Ovary (tissue), 9 donors: ENCODE measurements around the gene DNAH11. TPM values are rescaled to one million over a fixed set of nuclear protein-coding genes. Genes with fewer than 3 reads are reported as not detected.

Experiments used
- DNase-seq, 5 donors: peaks; one replicate each; pipeline ENCODE4 v3.0.0-alpha.2; 2019 to 2020
- H3K27ac ChIP-seq, 2 donors: fragments of 200-600 bp; one replicate each; pipeline versions ENCODE4 v1.5.1 to v1.8.0; 2019 to 2022
- H3K27me3 ChIP-seq: fragments of 200-600 bp; one replicate; pipeline ENCODE4 v1.8.0; 2022
- H3K36me3 ChIP-seq: fragments of 200-600 bp; sonication (generic); one replicate; pipeline ENCODE4 v1.5.1; 2019
- H3K4me1 ChIP-seq: one replicate; pipeline ENCODE4 v1.8.1; 2013; ENCODE audit warnings: mild to moderate bottlenecking, moderate library complexity; ENCODE audit not compliant: insufficient read depth
- H3K4me3 ChIP-seq: fragments of 200-600 bp; sonication (generic); one replicate; pipeline ENCODE4 v1.5.1; 2017
- H3K9me3 ChIP-seq, 2 donors: fragments of 200-600 bp in 1 of 2; sonication (generic) in 1 of 2; one replicate each; pipeline versions ENCODE4 v1.5.1 to v1.8.1; 2013 to 2019; ENCODE audit warnings: mild to moderate bottlenecking in 1 of 2, moderate library complexity in 1 of 2
- EP300 ChIP-seq: sonication (generic); formaldehyde crosslinking; IDR thresholded peaks from one replicate; pipeline ENCODE4 v1.6.1; 2017; ENCODE audit warnings: antibody characterized with exemption
- POLR2A ChIP-seq: fragments of 450-650 bp; IDR thresholded peaks from one replicate; pipeline ENCODE4 v1.6.1; 2017; ENCODE audit warnings: antibody characterized with exemption, mild to moderate bottlenecking, moderate library complexity
- WGBS, 3 donors: extraction: QIAGEN DNeasy Blood & Tissue Kit in 1 of 3; methylation state at CpG; one replicate each; pipeline versions ENCODE4 v1.1.5 to v1.1.7; 2013 to 2017; 5-methylcytosine and 5-hydroxymethylcytosine counted together
- intact Hi-C, 4 donors: fragments of 100-400 bp; cut with DNase I; formaldehyde crosslinking; loops; one replicate each; pipeline versions ENCODE4 v1.11.0 to v1.15.1; 2022 to 2023
- polyA plus RNA-seq, 2 donors: library from polyadenylated mRNA; stranded (reverse); fragments of 200-250 nt in 1 of 2; fragments of 350-450 nt in 1 of 2; fragmentation: Illumina TruSeq in 1 of 2; extraction: RNeasy Lipid Tissue Mini Kit (QIAGEN cat#74804) in 1 of 2; gene quantifications; one replicate each; pipeline ENCODE4 v1.2.3, GENCODE V29; 2013 to 2014
- total RNA-seq, 7 donors: library from RNA; depleted of rRNA in 2 of 7; stranded (reverse); fragments of >200 nt in 2 of 7; fragmentation: NEBNext Ultra II Directional in 3 of 7; extraction: Animal tissue kit (Norgen Biotek cat#: 25700) in 3 of 7; gene quantifications; one replicate each; pipeline versions ENCODE4 v1.1.0 to v1.2.4, GENCODE V29; 2016 to 2023
- TF ChIP-seq, protein P1 (sequence below), 3 donors: fragments of 450-650 bp in 2 of 3; fragments of 200-600 bp in 1 of 3; IDR thresholded peaks; one replicate each; pipeline versions ENCODE4 v1.5.1 to v1.8.0; 2016 to 2022; ENCODE audit warnings: antibody characterized with exemption in 3 of 3, mild to moderate bottlenecking in 1 of 3
- donor health status: DM: no; HTN: no; CAD: no; lungs with moderate emphysema.
- donor health status: DM: no; HTN: no; CAD: no.
- donor health status: Bipolar disorder and iron deficiency.
- donor health status: DM: yes; HTN: yes; CAD: no.
- donor health status: DM: no; HTN: no; CAD: no.
- donor health status: DM: yes; HTN: yes; CAD: no.

The DNAH11 gene
- total and polyA plus RNA-seq, 9 donors: 0.05 to 44.3 (median 2.6) TPM

DNA sequence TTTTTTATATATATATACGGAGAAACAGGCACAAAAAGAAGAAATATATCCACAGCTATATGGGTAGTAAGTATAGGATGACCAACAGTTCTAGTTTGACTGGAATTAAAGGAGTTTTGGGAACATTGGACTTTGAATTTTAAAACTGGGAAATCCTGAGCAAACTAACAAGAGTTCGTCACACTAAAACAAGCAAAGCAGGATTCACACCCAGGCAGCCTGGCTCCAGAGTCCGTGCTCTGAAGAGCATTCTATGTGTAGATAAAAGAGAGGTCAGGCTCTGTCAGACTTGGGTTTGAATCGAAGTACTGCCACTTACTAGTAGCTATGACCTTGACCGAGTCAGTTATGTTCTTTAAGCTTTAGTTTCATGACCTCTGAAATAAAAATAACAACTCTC lies 191.0 kb downstream of the DNAH11 start:
- intact Hi-C loops: no loop called here
- no peak for TF ChIP-seq EP300
- TF ChIP-seq, protein P1, sequence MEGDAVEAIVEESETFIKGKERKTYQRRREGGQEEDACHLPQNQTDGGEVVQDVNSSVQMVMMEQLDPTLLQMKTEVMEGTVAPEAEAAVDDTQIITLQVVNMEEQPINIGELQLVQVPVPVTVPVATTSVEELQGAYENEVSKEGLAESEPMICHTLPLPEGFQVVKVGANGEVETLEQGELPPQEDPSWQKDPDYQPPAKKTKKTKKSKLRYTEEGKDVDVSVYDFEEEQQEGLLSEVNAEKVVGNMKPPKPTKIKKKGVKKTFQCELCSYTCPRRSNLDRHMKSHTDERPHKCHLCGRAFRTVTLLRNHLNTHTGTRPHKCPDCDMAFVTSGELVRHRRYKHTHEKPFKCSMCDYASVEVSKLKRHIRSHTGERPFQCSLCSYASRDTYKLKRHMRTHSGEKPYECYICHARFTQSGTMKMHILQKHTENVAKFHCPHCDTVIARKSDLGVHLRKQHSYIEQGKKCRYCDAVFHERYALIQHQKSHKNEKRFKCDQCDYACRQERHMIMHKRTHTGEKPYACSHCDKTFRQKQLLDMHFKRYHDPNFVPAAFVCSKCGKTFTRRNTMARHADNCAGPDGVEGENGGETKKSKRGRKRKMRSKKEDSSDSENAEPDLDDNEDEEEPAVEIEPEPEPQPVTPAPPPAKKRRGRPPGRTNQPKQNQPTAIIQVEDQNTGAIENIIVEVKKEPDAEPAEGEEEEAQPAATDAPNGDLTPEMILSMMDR (IDR thresholded peaks at IDR 0.05): no peak
- no peak for TF ChIP-seq POLR2A
- no peak overlapping the region for H3K27ac ChIP-seq

DNA sequence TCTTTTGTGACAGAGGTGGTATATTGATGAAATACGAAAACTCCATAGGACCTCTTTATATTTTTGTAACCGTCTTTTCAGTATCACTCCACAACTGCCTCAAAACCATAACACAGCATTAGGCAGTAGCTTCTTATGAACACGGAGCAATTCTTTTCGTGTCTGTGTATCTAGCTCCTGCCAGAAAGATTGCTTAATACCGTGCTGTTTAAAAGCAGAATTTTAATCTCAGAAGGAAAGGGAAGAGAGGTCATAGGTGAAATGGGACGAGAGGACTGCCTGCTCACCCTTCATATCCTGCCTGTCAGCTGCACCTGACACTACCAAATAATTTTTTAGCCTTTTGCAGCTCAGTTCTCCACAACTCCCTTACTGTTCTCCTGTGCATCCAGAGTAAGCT lies 200.7 kb downstream of the DNAH11 start:
- intact Hi-C loops: no loop called here
- TF ChIP-seq POLR2A: no peak
- TF ChIP-seq, protein P1 (IDR thresholded peaks at IDR 0.05): no peak
- TF ChIP-seq EP300: no peak
- no peak overlapping the region for H3K4me3 ChIP-seq
- no peak overlapping the region for H3K27ac ChIP-seq
- DNase-seq: no peak
- no peaks in the 10 kb centered on the region for H3K9me3 ChIP-seq
- H3K36me3 ChIP-seq: no peaks in the 10 kb centered on the region
- H3K4me1 ChIP-seq: no peaks in the 10 kb centered on the region
- H3K27me3 ChIP-seq: no peaks in the 10 kb centered on the region
- 35 to 47% (median 37%) methylated on average over 6 of the region's 6 CpGs for WGBS, 3 donors

More for the DNA sequence above, 191.0 kb downstream of the DNAH11 start:
- Histone ChIP-seq H3K27me3 (no peaks in the 10 kb centered on the region), H3K4me1 (no peaks in the 10 kb centered on the region), H3K4me3 (no peak overlapping the region), H3K36me3 (no peaks in the 10 kb centered on the region), H3K9me3 (no peaks in the 10 kb centered on the region)
- no peak for DNase-seq
- 45 to 57% (median 56%) methylated on average over 5 of the region's 5 CpGs for WGBS, 3 donors

DNA sequence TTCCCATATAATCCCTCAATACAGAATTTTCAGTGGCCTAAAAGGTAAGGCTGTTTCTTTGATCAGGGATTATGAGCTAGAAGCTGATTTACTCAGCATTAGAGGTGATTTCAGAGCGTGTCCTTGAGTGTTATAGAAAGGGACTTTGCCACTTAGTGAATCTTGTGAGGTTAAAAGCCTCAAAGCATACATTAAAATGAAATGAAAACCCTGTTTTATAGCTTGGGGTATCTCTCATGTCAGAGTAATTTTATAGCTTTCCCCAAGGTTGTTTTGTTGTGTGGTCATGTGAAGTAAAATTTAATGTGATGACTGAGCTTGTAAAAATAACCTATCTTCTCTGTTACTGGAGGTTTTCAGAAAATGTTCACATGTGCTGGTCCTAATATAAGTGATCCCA lies 204.1 kb downstream of the DNAH11 start:
- Histone ChIP-seq H3K9me3 (no peaks in the 10 kb centered on the region), H3K27me3 (no peaks in the 10 kb centered on the region), H3K36me3 (no peaks in the 10 kb centered on the region), H3K4me1 (no peaks in the 10 kb centered on the region), H3K4me3 (no peak overlapping the region), H3K27ac (no peak overlapping the region)
- intact Hi-C loops: no loop called here
- TF ChIP-seq, protein P1 (IDR thresholded peaks at IDR 0.05): no peak
- no peak for TF ChIP-seq EP300
- TF ChIP-seq POLR2A: no peak
- WGBS, 3 donors: 36 to 52% (median 51%) methylated on average over 1 of the region's 1 CpG
- DNase-seq: no peak

DNA sequence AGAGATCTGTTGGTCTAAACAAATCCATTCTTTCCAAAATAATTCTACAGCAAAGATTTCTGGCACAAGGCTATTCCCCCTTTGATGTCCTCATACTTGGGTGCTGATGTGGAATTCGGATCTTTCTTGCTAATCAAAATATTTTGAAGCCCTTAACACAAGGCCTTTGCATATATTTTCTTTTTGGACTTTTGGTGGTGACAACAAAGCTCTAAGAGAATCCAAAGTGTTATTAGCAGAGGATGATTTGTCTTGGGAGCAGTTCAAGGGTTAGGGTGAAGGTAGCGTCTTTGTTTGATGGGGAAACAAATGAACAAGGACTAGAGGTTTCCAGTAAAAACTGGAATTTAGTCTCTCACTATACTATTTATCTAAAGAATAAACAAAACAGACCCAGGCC lies 205.0 kb downstream of the DNAH11 start:
- Histone ChIP-seq H3K36me3 (no peaks in the 10 kb centered on the region), H3K4me3 (no peak overlapping the region), H3K27ac (no peak overlapping the region), H3K27me3 (no peaks in the 10 kb centered on the region), H3K4me1 (no peaks in the 10 kb centered on the region), H3K9me3 (no peaks in the 10 kb centered on the region)
- no peak for DNase-seq
- 27 to 43% (median 39%) methylated on average over 2 of the region's 2 CpGs for WGBS, 3 donors
- intact Hi-C loops: no loop called here
- TF ChIP-seq EP300: no peak
- TF ChIP-seq POLR2A: no peak
- TF ChIP-seq, protein P1 (IDR thresholded peaks at IDR 0.05): no peak
